ENCODE results near the gene TBX5.
"Not testable (repeated sequence)": the region's sequence is repeated elsewhere in the genome, so short reads cannot be mapped to it uniquely, and the experiment has no call there.

Gene TBX5

GRCh38 chr12:114384739-114385138, 21.2 kb downstream of the TBX5 start:
- DNase-seq (ENCODE audit: low read depth in 3 of 3, low spot score in 1 of 3): no peak

- DNase-seq (ENCODE audit: low read depth in 3 of 3, low spot score in 1 of 3): no peak
Measured at GRCh38 chr12:114381177-114381576, 24.8 kb downstream of the TBX5 start.

DNA sequence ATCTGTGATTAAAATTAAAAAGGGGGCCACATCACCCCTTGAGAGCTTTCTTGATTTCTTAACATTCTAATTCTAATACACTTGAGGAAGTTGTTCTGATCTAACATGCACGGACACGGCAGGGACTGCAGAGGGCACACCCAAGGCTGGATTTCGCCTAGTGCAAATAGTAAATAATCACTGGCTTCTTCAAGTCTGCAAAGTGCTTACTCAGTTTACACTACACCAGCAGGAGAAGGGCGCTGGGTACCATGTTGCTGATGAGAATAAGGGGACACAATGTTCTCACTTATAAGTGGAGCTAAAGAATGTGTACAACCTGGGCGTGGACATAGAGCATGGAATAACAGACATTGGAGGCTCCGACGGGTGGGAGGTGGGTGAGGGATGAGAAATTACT, 34.2 kb downstream of the TBX5 start:
- DNase-seq (ENCODE audit: low read depth in 3 of 3, low spot score in 1 of 3): no peak

DNA sequence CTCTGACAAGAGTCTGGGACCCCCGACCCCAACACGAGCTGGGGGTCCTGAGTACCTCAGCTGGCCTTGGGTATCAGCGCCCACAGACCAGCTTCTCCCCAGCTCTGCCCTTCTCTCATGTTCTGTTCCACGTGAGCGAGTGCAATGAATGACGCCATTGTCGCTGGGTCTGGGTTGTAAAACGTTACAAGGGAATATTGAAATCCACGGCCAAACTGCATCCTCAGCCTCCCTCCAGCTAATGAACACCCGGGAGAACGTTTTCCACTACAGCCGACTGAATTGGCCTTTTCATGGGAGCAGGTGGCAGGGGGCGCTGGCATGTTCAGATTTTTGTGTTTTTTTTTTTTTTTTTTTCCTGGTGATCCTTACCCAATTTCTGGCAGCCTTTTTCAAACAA, 34.7 kb downstream of the TBX5 start:
- no peak for DNase-seq (ENCODE audit: low read depth in 3 of 3, low spot score in 1 of 3)

- no peak for DNase-seq (ENCODE audit: low read depth in 3 of 3, low spot score in 1 of 3)
Measured at GRCh38 chr12:114368685-114369452, 37.1 kb downstream of the TBX5 start.

- DNase-seq (ENCODE audit: low read depth in 3 of 3, low spot score in 1 of 3): no peak
Measured at GRCh38 chr12:114361992-114362391, 44.0 kb downstream of the TBX5 start.

- no peak for DNase-seq (ENCODE audit: low read depth in 3 of 3, low spot score in 1 of 3)
Measured at GRCh38 chr12:114361545-114361944, 44.4 kb downstream of the TBX5 start.

GRCh38 chr12:114360485-114360884, 45.5 kb downstream of the TBX5 start:
- no peak for DNase-seq (ENCODE audit: low read depth in 3 of 3, low spot score in 1 of 3)

GRCh38 chr12:114355389-114356088, 50.4 kb downstream of the TBX5 start:
- no peak for DNase-seq (ENCODE audit: low read depth in 3 of 3, low spot score in 1 of 3)

DNA sequence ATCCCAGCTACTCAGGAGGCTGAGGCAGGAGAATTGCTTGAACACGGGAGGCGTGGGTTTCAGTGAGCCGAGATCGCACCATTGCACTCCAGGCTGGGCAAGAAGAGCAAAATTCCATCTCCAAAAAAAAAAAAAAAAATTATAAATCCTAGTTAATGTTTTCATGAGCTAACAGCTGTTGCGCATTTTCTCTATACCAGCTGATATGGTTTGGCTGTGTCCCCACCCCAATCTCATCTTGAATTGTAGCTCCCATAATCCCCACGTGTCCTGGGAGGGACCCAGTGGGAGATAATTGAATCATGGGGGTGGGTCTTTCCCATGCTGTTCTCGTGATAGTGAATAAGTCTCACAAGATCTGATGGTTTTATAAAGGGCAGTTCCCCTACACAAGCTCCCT, 56.7 kb downstream of the TBX5 start:
- not testable (repeated sequence) for DNase-seq (ENCODE audit: low read depth in 3 of 3, low spot score in 1 of 3)

DNA sequence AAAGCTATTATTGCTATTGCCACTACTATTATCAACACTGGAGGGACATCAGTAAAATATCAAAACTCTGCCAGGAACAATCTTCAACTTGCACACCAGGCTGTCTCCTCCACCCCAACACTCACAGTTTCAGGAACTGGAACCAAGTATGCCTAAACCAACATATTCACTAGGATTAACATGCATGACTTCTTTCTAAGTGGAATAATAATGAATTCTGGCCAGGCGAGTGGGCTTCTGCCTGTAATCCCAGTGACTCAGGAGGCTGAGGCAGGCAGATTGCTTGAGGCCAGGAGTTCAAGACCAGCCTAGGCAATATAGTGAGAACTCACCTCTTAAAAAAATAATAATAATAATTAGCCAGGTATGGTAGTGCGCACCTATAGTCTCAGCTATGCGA, 58.1 kb downstream of the TBX5 start:
- DNase-seq (ENCODE audit: low read depth in 3 of 3, low spot score in 1 of 3): no peak

- DNase-seq (ENCODE audit: low read depth in 3 of 3, low spot score in 1 of 3): no peak
Measured at GRCh38 chr12:114344831-114345230, 61.1 kb downstream of the TBX5 start.

DNA sequence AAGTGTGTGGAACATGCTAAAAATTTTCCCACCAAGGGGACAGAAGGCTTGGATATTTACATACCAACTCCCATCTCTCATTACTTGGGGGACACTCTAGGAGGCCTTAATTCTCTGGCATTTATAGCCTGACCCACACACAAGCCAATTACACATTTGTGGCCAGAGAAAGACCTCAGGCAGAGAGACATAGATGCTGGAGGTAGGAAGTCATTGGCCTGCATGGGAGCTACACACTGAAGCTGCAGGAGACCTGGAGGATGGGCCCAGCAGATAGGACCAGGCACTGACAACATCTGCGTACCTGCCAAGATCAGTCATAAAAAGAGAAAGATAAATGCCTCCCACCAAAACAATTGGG, 61.7 kb downstream of the TBX5 start:
- DNase-seq (ENCODE audit: low read depth in 3 of 3, low spot score in 1 of 3): no peak

DNA sequence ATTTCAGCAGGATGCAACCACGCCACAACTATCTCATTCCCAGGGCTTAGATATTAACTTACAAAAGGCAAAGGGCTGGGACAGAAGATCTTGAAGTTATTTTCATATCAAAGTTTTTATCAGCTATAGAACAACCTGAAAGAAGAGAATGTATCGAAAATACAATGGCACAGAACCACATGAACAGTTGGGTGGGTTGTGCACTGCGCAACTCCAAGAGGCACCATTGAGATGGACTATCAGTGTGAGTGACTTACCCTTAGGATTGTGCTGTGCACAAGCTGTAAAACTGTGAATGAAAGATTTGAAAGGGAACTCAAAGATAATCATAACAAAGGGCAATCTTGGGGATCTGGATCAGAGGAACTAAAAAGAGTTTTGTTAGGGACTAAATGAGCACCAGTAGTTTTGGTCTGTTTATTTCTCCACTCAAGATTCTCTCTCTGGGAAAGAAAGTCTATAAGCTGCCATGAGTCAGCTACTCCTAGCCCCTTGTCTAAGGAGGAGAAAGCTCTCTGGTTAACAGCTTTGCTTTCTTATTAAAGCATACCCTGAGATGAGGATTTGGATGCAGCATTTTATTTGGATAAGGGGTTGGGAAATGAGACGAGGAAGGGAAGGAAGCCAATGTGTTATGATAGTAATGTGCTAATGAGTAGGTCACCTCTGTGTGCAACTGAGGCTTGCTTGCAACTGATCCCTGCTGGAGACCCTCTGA, 62.2 kb downstream of the TBX5 start:
- no peak for DNase-seq (ENCODE audit: low read depth in 3 of 3, low spot score in 1 of 3)

- DNase-seq (ENCODE audit: low read depth in 3 of 3, low spot score in 1 of 3): no peak
Measured at GRCh38 chr12:114342656-114343055, 63.3 kb downstream of the TBX5 start.

GRCh38 chr12:114341635-114342034, 64.3 kb downstream of the TBX5 start:
- DNase-seq (ENCODE audit: low read depth in 3 of 3, low spot score in 1 of 3): no peak

DNA sequence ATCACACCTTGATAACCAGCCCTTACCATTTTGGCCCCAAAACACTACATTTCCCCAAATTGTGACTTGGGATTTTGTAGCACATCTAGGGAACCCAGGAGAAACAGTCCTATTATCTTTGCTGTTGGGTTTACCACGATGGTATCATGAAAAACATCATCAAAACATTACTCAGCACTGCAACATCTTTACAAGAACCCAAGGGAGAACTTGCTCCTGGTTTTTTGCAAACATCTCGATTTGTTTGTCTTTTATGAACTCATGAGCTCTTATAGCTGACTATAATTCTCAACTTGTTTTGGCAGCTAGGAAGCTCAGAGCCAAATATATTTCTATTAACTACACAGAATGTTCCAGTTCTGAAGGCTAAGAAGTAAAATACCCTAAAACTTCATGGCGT, 65.7 kb downstream of the TBX5 start:
- no peak for DNase-seq (ENCODE audit: low read depth in 3 of 3, low spot score in 1 of 3)

DNA sequence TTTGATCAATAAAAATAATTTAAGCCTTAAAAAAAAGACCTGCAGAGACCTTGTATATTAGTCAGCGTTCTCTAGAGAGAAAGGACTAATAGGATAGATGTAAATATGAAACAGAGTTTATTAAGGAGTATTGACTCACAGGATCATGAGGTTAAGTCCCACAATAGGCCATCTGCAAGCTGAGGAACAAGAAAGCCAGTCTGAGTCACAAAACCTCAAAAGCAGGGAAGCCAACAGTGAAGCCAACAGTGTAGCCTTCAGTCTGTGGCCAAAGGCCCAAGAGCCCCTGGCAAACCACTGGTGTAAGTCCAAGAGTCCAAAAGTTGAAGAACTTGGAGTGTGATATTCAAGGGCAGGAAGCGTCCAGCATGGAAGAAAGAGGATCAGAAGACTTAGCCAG, 66.3 kb downstream of the TBX5 start:
- DNase-seq (ENCODE audit: low read depth in 3 of 3, low spot score in 1 of 3): no peak

DNA sequence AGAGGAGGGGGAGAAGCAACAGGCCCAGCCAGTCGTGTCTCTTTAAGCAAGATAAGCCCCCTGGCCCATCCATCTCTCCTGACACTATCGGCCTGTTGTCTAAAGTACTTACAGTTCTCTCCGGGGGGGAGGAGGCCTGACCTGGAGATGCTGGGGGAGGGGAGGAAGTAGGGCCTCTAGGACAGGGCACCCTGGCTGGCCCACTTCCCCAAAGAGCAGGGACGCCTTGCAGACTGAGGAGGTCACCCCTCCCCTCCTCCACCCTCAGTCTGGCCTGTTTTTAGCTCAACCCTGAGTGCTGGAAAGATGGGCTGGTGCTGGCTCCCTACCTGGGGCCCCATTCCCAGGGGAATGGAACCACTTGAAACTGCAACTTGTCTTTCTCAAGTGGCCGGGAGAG, 70.3 kb downstream of the TBX5 start:
- DNase-seq (ENCODE audit: low read depth in 3 of 3, low spot score in 1 of 3): no peak

- DNase-seq (ENCODE audit: low read depth in 3 of 3, low spot score in 1 of 3): no peak
Measured at GRCh38 chr12:114334395-114334794, 71.5 kb downstream of the TBX5 start.

- no peak for DNase-seq (ENCODE audit: low read depth in 3 of 3, low spot score in 1 of 3)
Measured at GRCh38 chr12:114328292-114328691, 77.7 kb downstream of the TBX5 start.

GRCh38 chr12:114327765-114328164, 78.2 kb downstream of the TBX5 start:
- DNase-seq (ENCODE audit: low read depth in 3 of 3, low spot score in 1 of 3): no peak
